BLaER1 treated with 17β-estradiol and CSF1 and Interleukin-3, amounts not matched to agents 10 nM and 100 nM (cell line): ENCODE measurements around the gene ITGB7.
A peak's percentile ranks its signal among the peaks of the same experiment; 100 is the strongest.
"Not testable (repeated sequence)": the region's sequence is repeated elsewhere in the genome, so short reads cannot be mapped to it uniquely, and the experiment has no call there.

ENCODE experiments used
- H3K27ac ChIP-seq, 11 experiments: shearing (Covaris generic); formaldehyde crosslinking; 2 replicates each; pipeline ENCODE4 v1.8.1; 2022
- H3K27me3 ChIP-seq, 11 experiments: shearing (Covaris generic); formaldehyde crosslinking; 2 replicates each; pipeline ENCODE4 v1.8.1; 2022
- H3K36me3 ChIP-seq, 11 experiments: shearing (Covaris generic); formaldehyde crosslinking; 2 replicates each; pipeline ENCODE4 v1.8.1; 2022
- H3K4me1 ChIP-seq, 10 experiments: shearing (Covaris generic); formaldehyde crosslinking; 2 replicates each; pipeline ENCODE4 v1.8.1; 2022
- H3K4me2 ChIP-seq, 11 experiments: shearing (Covaris generic); formaldehyde crosslinking; 2 replicates each; pipeline ENCODE4 v1.8.1; 2022
- H3K4me3 ChIP-seq, 10 experiments: shearing (Covaris generic); formaldehyde crosslinking; 2 replicates each; pipeline ENCODE4 v1.8.1; 2022
- H3K9ac ChIP-seq, 11 experiments: shearing (Covaris generic); formaldehyde crosslinking; 2 replicates each; pipeline ENCODE4 v1.8.1; 2022
- H3K9me3 ChIP-seq, 11 experiments: shearing (Covaris generic); formaldehyde crosslinking; replicated peaks in 1 of 11; 2 replicates each; pipeline ENCODE4 v1.8.1; 2022
- H4K20me1 ChIP-seq, 11 experiments: shearing (Covaris generic); formaldehyde crosslinking; 2 replicates each; pipeline ENCODE4 v1.8.1; 2022
- Cebpa-rat ChIP-seq, 11 experiments: shearing (Covaris generic); IDR thresholded peaks; 2 replicates each; pipeline ENCODE4 v1.8.1; 2022

The ITGB7 gene

GRCh38 chr12:53208877-53209463 lies 1.9 kb upstream of the ITGB7 start:
- Histone ChIP-seq H3K27ac (peak overlapping the region; percentile 34 to 97 (median 87); a peak in 21 of 22 replicates), H3K4me2 (peak overlapping the region; percentile 88 to 99 (median 96)), H3K36me3 (peaks cover 20 to 42% (median 39%) of the 10 kb centered on the region in 11 experiments), H3K27me3 (no peaks in the 10 kb centered on the region), H3K9me3 (no peaks in the 10 kb centered on the region), H3K9ac (peak overlapping the region; percentile 31 to 83 (median 62); a peak in 21 of 22 replicates), H3K4me3 (peak overlapping the region; percentile 20 to 60 (median 46); a peak in 16 of 20 replicates), H4K20me1 (peaks cover 0 to 15% (median 0%) of the 10 kb centered on the region in 11 experiments; a peak in 3 of 22 replicates), H3K4me1 (peaks cover 81 to 100% (median 95%) of the 10 kb centered on the region in 10 experiments)
- TF ChIP-seq Cebpa-rat (IDR thresholded peaks at IDR 0.05), result no peak

- Histone ChIP-seq H3K9me3 (no peaks in the 10 kb centered on the region), H3K27ac (peak overlapping the region; percentile 34 to 97 (median 87); a peak in 21 of 22 replicates), H3K4me1 (peaks cover 76 to 100% (median 94%) of the 10 kb centered on the region in 10 experiments), H3K4me2 (peak overlapping the region; percentile 88 to 99 (median 96)), H4K20me1 (peaks cover 0 to 15% (median 0%) of the 10 kb centered on the region in 11 experiments; a peak in 3 of 22 replicates), H3K36me3 (peaks cover 20 to 37% (median 34%) of the 10 kb centered on the region in 11 experiments), H3K9ac (peak overlapping the region in 10 of 11 experiments; percentile 31 to 83 (median 52); a peak in 16 of 22 replicates), H3K27me3 (no peaks in the 10 kb centered on the region), H3K4me3 (peak overlapping the region in 6 of 10 experiments; percentile 20 to 60 (median 42); a peak in 6 of 20 replicates)
- no peak for TF ChIP-seq Cebpa-rat (IDR thresholded peaks at IDR 0.05)
Observed at GRCh38 chr12:53208435-53208834, 1.4 kb upstream of the ITGB7 start.

GRCh38 chr12:53205747-53206419 lies 1.2 kb downstream of the ITGB7 start:
- peaks cover 3 to 12% (median 11%) of the 10 kb centered on the region in 11 experiments; a peak in 19 of 22 replicates for H3K36me3 ChIP-seq
- TF ChIP-seq Cebpa-rat (IDR thresholded peaks at IDR 0.05), result peak in 9 of 11 experiments; percentile 70 to 97 (median 89); a peak in 18 of 22 replicates
- peak overlapping the region in 9 of 10 experiments; percentile 4 to 74 (median 57); a peak in 17 of 20 replicates for H3K4me3 ChIP-seq
- H4K20me1 ChIP-seq, result peaks cover 0 to 12% (median 0%) of the 10 kb centered on the region in 11 experiments; a peak in 4 of 22 replicates
- H3K27me3 ChIP-seq, result no peaks in the 10 kb centered on the region
- H3K27ac ChIP-seq, result peak overlapping the region; percentile 41 to 97 (median 87); a peak in 21 of 22 replicates
- H3K4me1 ChIP-seq, result peaks cover 81 to 100% (median 98%) of the 10 kb centered on the region in 10 experiments
- H3K9ac ChIP-seq, result peak overlapping the region; percentile 46 to 83 (median 76); a peak in 21 of 22 replicates
- H3K9me3 ChIP-seq, result no peaks in the 10 kb centered on the region
- H3K4me2 ChIP-seq, result peak overlapping the region; percentile 88 to 99 (median 96)

- H3K9me3 ChIP-seq, result no peaks in the 10 kb centered on the region
- TF ChIP-seq Cebpa-rat (IDR thresholded peaks at IDR 0.05), result no peak
- H3K27ac ChIP-seq, result peak overlapping the region in 3 of 11 experiments; percentile 93 to 97 (median 94); a peak in 6 of 22 replicates
- H3K4me2 ChIP-seq, result peak overlapping the region in 10 of 11 experiments; percentile 89 to 99 (median 97); a peak in 16 of 22 replicates
- H3K36me3 ChIP-seq, result 0 out of 22 replicates have a peak, but pooled peaks cover 0 to 6% (median 0%) of the 10 kb centered on the region in 11 experiments
- H3K4me3 ChIP-seq, result peak overlapping the region in 1 of 10 experiments; percentile 63; a peak in 1 of 20 replicates
- peaks cover 0 to 23% (median 0%) of the 10 kb centered on the region in 11 experiments; a peak in 5 of 22 replicates for H4K20me1 ChIP-seq
- H3K9ac ChIP-seq, result no peak overlapping the region
- H3K27me3 ChIP-seq, result no peaks in the 10 kb centered on the region
- peaks cover 81 to 100% (median 97%) of the 10 kb centered on the region in 10 experiments for H3K4me1 ChIP-seq
Observed at GRCh38 chr12:53204351-53204750, 2.7 kb downstream of the ITGB7 start.

- not testable (repeated sequence) for H3K9ac ChIP-seq, H3K27me3 ChIP-seq, H3K9me3 ChIP-seq, H3K4me3 ChIP-seq
- H3K4me2 ChIP-seq, result peak overlapping the region; percentile 44 to 99 (median 89); a peak in 18 of 22 replicates
- H4K20me1 ChIP-seq, result peaks cover 0 to 30% (median 0%) of the 10 kb centered on the region in 11 experiments; a peak in 5 of 22 replicates
- H3K4me1 ChIP-seq, result peaks cover 81 to 100% (median 95%) of the 10 kb centered on the region in 10 experiments
- peaks cover 0 to 13% (median 4%) of the 10 kb centered on the region in 11 experiments; a peak in 11 of 22 replicates for H3K36me3 ChIP-seq
- H3K27ac ChIP-seq, result peak overlapping the region in 3 of 11 experiments; percentile 13 to 69 (median 66); a peak in 3 of 22 replicates
Observed at GRCh38 chr12:53202316-53202715, 4.7 kb downstream of the ITGB7 start.

GRCh38 chr12:53201639-53202038 lies 5.4 kb downstream of the ITGB7 start:
- H3K36me3 ChIP-seq, result peaks cover 0 to 20% (median 11%) of the 10 kb centered on the region in 11 experiments; a peak in 11 of 22 replicates
- H3K4me3 ChIP-seq, result no peak overlapping the region
- H3K27ac ChIP-seq, result peak overlapping the region in 7 of 11 experiments; percentile 39 to 69 (median 62); a peak in 12 of 22 replicates
- peak overlapping the region in 2 of 11 experiments; percentile 47; a peak in 2 of 22 replicates for H3K9ac ChIP-seq
- peaks cover 0 to 30% (median 0%) of the 10 kb centered on the region in 11 experiments; a peak in 5 of 22 replicates for H4K20me1 ChIP-seq
- H3K4me1 ChIP-seq, result peaks cover 76 to 97% (median 88%) of the 10 kb centered on the region in 10 experiments
- H3K27me3 ChIP-seq, result no peaks in the 10 kb centered on the region
- TF ChIP-seq Cebpa-rat (IDR thresholded peaks at IDR 0.05), result no peak
- peak overlapping the region; percentile 78 to 99 (median 89); a peak in 21 of 22 replicates for H3K4me2 ChIP-seq
- H3K9me3 ChIP-seq, result no peaks in the 10 kb centered on the region

GRCh38 chr12:53201177-53201541 lies 5.9 kb downstream of the ITGB7 start:
- peak overlapping the region; percentile 78 to 99 (median 89) for H3K4me2 ChIP-seq
- H3K4me1 ChIP-seq, result peaks cover 72 to 93% (median 83%) of the 10 kb centered on the region in 10 experiments
- H3K27ac ChIP-seq, result peak overlapping the region in 9 of 11 experiments; percentile 26 to 69 (median 61); a peak in 20 of 22 replicates
- H4K20me1 ChIP-seq, result peaks cover 0 to 28% (median 0%) of the 10 kb centered on the region in 11 experiments; a peak in 5 of 22 replicates
- H3K36me3 ChIP-seq, result peaks cover 0 to 25% (median 13%) of the 10 kb centered on the region in 11 experiments; a peak in 11 of 22 replicates
- peak overlapping the region in 8 of 11 experiments; percentile 10 to 47 (median 40); a peak in 9 of 22 replicates for H3K9ac ChIP-seq
- no peaks in the 10 kb centered on the region for H3K27me3 ChIP-seq
- no peak for TF ChIP-seq Cebpa-rat (IDR thresholded peaks at IDR 0.05)
- no peaks in the 10 kb centered on the region for H3K9me3 ChIP-seq
- peak overlapping the region in 1 of 10 experiments; percentile 50; a peak in 2 of 20 replicates for H3K4me3 ChIP-seq
